SW480 (cell line): ENCODE results near the gene FBN3.

ENCODE experiments used
- DNase-seq: peaks from one replicate; pipeline ENCODE4 v3.0.0-alpha.2; 2016; ENCODE audit warnings: low spot score

The FBN3 gene

DNA sequence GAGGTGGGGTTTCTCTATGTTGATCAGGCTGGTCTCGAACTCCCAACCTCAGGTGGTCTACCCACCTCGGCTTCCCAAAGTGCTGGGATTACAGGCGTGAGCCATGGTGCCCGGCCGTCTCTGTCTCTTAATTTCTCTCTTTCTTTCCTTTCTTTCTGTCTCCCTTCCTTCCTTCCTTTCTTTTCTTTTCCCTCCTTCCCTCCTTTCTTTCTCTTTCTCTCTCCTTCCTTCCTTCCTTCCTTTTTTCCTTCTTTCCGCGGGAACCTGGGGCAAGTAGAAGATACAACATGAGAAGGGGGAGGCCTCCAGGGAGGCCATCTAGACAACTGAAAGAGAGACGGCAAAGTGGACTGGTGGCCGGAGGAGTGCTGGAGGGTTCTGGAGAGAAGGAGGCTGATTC is 128.7 kb downstream of the FBN3 start:
- no peak for DNase-seq

DNA sequence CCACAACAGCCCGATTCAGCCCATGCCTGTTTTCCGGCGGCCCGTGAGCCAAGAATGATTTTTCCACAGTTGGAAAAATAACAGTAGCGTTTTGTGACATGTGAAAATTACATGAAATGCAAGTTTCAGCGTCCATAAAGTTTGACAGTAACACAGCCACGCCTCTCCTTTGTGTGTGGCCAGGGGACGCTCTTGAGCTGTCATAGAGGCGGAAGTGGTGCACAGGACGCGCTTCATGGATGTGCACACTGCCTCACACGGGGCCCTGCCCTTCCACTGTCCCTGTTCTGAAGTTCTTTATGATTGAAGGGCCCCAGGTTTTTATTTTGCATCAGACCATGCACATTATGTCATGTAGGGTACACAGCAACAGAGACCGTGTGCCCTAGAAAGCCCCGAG is 131.6 kb downstream of the FBN3 start:
- DNase-seq: no peak
